GM12872 (cell line): Measurements from ENCODE around the gene KCTD8.

Source experiments
- TF ChIP-seq, protein P1 (sequence below): IDR thresholded peaks from 3 replicates; pipeline ENCODE4 v1.5.1; 2011; ENCODE audit warnings: low read depth, mild to moderate bottlenecking, low read length, moderate library complexity; ENCODE audit not compliant: insufficient read depth

KCTD8 gene

DNA sequence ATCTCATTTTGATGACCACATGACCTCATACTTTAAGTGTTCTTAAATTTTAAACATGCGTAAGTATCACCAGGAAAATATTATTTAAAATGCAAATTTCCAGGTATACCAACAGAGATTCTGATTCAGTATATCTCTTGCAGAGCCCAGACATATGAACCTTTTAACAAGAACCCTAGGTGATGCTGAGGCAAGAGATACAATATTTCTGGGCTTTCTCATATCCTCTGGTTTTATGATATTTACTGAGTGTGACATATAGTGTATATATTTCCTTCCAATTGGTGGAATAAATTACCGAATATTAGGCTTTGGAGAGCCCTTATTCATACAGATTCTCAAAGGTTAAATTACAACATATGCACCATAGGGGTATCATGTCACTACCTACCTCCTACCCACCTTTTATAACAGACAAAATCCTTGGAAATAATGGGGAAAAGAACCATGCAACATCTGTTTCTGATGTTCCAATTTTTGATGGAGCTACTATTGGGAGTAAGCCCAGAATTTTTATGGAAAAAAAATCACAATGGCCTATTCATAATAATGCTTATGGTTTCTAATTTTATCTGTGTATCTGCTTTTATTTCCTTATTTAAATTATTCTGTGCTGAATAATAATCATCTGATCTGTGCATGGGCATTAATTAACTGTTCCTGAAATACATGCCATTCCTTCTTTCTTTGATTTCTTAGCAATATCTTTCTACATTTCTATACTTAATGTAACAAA, 27.1 kb downstream of the KCTD8 start:
- TF ChIP-seq, protein P1, sequence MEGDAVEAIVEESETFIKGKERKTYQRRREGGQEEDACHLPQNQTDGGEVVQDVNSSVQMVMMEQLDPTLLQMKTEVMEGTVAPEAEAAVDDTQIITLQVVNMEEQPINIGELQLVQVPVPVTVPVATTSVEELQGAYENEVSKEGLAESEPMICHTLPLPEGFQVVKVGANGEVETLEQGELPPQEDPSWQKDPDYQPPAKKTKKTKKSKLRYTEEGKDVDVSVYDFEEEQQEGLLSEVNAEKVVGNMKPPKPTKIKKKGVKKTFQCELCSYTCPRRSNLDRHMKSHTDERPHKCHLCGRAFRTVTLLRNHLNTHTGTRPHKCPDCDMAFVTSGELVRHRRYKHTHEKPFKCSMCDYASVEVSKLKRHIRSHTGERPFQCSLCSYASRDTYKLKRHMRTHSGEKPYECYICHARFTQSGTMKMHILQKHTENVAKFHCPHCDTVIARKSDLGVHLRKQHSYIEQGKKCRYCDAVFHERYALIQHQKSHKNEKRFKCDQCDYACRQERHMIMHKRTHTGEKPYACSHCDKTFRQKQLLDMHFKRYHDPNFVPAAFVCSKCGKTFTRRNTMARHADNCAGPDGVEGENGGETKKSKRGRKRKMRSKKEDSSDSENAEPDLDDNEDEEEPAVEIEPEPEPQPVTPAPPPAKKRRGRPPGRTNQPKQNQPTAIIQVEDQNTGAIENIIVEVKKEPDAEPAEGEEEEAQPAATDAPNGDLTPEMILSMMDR, result no peak

DNA sequence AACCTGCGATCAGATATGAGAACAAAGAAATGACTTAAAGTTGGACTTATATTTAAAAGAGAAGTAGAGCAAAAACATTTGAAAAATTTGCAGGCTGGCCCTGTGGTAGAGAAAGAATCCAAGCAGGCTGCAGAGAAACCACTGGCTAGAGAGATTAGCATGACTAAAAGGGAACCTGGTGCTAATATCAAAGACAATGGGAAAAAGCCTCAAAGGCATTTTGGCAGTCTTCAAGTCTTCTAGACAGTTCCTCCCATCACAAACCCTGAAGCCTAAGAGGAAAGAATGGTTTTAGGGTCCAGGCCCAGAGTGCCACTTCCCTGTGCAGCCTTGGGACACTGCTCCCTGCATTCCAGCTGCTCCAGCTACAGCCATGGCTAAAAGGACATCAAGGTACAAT, 33.4 kb downstream of the KCTD8 start:
- TF ChIP-seq, protein P1, result no peak

DNA sequence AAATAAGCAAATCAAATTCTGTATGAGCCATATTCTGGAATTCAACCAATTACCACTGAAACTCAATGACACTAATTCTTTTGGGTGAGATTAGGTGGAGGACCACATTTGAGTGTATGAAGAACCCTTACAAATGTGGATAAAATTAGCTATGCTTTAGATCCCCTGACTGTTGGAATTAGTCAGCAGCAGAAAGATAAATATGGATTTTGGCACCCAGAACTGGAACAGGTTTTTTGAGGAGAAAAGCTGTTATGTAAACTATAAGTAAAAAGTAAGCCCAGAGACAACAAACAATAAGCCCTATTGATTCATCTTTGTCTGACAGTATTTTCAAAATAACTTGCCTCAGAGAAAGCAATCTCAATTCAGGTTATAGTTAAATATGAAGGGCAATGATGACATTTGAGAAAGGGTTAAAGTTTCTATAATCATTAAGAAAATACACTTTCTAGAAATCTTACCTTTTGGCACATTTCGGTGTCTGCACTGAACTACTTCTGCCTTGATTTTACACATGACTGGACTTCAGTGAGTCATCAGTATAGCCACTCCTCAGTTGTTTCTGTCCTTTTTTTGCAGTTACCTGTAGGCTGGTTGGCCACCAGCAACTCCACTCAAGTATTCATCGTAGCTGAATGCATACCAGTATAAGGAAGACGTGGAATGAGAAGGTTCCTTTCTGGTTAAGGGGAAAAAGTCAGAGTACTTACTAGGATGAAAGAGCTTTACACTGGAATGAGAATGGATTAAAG, 80.0 kb downstream of the KCTD8 start:
- TF ChIP-seq, protein P1, result no peak

DNA sequence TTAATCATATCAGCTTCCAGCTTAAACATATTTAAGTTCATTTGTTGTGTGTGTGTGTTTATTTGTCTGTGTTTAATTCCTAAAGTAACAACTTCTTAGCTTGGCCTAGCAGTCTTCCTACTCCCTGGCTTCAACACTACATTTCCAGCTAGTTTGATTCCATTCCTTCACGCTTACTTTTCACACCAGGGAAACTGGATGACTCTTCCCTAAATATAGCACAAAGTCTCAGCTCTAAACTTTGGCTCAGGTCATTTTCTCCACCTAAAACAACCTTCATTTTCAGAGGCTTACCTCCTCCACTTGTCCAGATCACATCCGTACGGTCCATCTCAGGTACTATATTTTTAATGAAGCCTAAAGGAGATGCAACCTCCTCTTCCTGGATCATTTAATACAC, 94.4 kb downstream of the KCTD8 start:
- TF ChIP-seq, protein P1, result no peak

DNA sequence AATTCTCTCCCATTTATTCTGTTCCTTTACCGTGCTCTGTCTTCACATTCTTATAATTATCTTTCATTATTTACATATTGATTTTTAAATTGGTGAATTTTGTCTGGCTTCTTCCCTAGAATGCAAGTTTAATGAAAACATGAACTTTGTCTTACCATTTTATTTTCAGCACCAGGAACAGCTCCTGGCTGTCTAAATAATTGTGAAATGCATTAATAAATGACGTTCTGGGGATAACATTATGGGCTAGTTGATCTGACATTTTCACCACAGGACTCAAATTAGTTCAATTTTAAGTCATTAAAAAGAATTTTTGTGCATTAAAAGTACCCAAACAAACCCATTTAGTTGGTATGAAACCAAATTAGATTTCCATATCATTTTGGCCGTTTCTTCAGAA, 97.5 kb downstream of the KCTD8 start:
- TF ChIP-seq, protein P1, result no peak

DNA sequence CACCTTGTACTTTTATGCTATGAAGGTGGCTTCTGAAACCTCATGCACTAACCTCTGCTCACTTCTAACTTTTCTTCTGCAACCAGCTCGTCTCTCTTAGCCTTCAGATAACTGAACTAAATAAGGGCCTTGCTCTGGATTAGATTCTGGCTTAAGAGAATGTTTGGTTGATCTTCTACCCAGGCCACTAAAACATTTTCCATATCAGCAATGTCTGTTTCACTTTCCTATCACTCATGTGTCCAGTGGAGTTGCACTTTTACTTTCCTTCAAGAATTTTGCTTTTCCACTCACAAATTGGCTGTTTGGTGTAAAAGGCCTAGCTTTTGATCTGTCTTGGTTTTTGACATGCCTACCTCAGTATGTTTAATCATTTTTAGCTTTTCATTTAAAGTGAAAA, 105.8 kb downstream of the KCTD8 start:
- TF ChIP-seq, protein P1, result no peak

DNA sequence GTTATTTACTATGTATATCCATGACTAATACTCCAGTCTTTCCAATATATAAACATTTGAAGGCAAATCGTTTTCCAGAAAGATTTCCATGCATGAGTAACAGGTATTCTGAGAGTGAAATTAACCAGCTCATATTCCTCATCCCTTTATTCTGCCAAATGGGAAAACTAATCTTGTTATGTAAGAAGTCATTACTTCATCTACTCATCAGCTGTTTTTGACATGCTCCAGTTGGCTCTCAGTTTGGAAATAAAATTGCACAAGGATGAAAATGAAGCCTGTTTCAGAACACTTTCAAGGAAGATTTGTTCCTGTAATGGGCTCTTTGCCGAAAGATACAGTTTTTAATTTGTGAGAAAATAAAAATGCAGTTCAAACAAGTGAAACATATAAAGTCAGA, 121.9 kb downstream of the KCTD8 start:
- TF ChIP-seq, protein P1, result no peak
